SK-N-MC (cell line): ENCODE measurements around the gene NRM.

Experiments
- DNase-seq: peaks from one replicate; pipeline ENCODE4 v3.0.0-alpha.2; 2011; ENCODE audit warnings: low read depth, low spot score
- H3K27ac ChIP-seq: fragments of 200-600 bp; sonication (generic); 2 replicates; pipeline ENCODE4 v1.5.1; 2016; ENCODE audit warnings: mixed run types
- H3K36me3 ChIP-seq: fragments of 200-600 bp; sonication (generic); 2 replicates; pipeline ENCODE4 v1.6.1; 2017; ENCODE audit warnings: antibody characterized with exemption, low read length, mixed read lengths; ENCODE audit not compliant: insufficient read depth
- H3K4me3 ChIP-seq: fragments of 200-600 bp; sonication (generic); 2 replicates; pipeline ENCODE4 v1.5.1; 2016
- H3K9ac ChIP-seq: fragments of 200-600 bp; sonication (generic); 2 replicates; pipeline ENCODE4 v1.8.0; 2017; ENCODE audit warnings: mixed run types, mixed read lengths; ENCODE audit not compliant: insufficient read length
- H3K9me3 ChIP-seq: fragments of 200-600 bp; sonication (generic); 2 replicates; pipeline ENCODE4 v1.6.1; 2017; ENCODE audit warnings: low read depth, mild to moderate bottlenecking, antibody characterized with exemption, low read length, moderate library complexity, mixed read lengths
- EZH2 ChIP-seq: fragments of 200-600 bp; sonication (generic); IDR thresholded peaks from one replicate; pipeline ENCODE4 v1.6.1; 2017; ENCODE audit warnings: antibody characterized with exemption
- FOXP2 ChIP-seq: optimal IDR thresholded peaks from 2 replicates; pipeline ENCODE3; 2011; ENCODE audit warnings: mild to moderate bottlenecking, moderate library complexity; ENCODE audit not compliant: insufficient read depth; ENCODE audit errors: extremely low read length, control extremely low read depth
- POLR2AphosphoS5 ChIP-seq: IDR thresholded peaks from 2 replicates; pipeline ENCODE4 v1.6.1; 2012; ENCODE audit warnings: mild to moderate bottlenecking, low read depth, low read length, borderline replicate concordance

The NRM gene

GRCh38 chr6:30645989-30646388, 44.8 kb downstream of the NRM start:
- H3K4me3 ChIP-seq = peak overlapping the region; percentile 87
- H3K9me3 ChIP-seq = no peaks in the 10 kb centered on the region
- no peak for DNase-seq
- H3K36me3 ChIP-seq = peaks cover 34% of the 10 kb centered on the region
- TF ChIP-seq FOXP2 = no peak
- peak overlapping the region; percentile 17 for H3K9ac ChIP-seq
- no peak overlapping the region for H3K27ac ChIP-seq

GRCh38 chr6:30644769-30645168, 46.0 kb downstream of the NRM start:
- Histone ChIP-seq H3K9ac (no peak overlapping the region), H3K4me3 (no peak overlapping the region), H3K36me3 (peaks cover 43% of the 10 kb centered on the region), H3K27ac (no peak overlapping the region), H3K9me3 (no peaks in the 10 kb centered on the region)
- DNase-seq = no peak
- no peak for TF ChIP-seq FOXP2
- TF ChIP-seq EZH2 = no peak
- TF ChIP-seq POLR2AphosphoS5 = no peak

GRCh38 chr6:30643656-30644055, 47.1 kb downstream of the NRM start:
- TF ChIP-seq POLR2AphosphoS5 (no peak), EZH2 (no peak), FOXP2 (no peak)
- no peak overlapping the region for H3K9ac ChIP-seq
- no peak overlapping the region for H3K27ac ChIP-seq
- peaks cover 42% of the 10 kb centered on the region for H3K36me3 ChIP-seq
- no peaks in the 10 kb centered on the region for H3K9me3 ChIP-seq
- no peak for DNase-seq
- H3K4me3 ChIP-seq = no peak overlapping the region

DNA sequence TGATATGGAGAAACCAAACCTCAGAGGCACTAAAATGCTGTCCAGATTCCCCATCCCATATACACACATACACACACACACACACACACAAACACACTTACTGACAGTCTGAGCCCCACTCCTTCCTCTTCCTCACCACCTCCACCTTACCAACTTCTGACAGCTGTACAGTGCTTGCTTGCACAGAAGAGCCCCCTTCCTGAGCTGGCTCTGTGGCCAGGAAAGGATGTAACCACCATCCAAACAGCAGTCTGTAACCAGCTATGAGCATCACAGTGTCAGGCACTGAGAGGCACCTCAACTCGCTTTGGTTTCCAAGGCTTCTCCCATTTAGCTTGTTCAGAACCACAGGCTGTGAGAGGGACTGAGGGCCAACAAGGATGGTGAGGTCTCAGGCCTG, 49.7 kb downstream of the NRM start:
- H3K36me3 ChIP-seq = peaks cover 41% of the 10 kb centered on the region
- no peak for DNase-seq
- TF ChIP-seq EZH2 = no peak
- TF ChIP-seq FOXP2 = no peak
- no peak for TF ChIP-seq POLR2AphosphoS5
- no peaks in the 10 kb centered on the region for H3K9me3 ChIP-seq
- H3K9ac ChIP-seq = no peak overlapping the region
- no peak overlapping the region for H3K4me3 ChIP-seq
- no peak overlapping the region for H3K27ac ChIP-seq

DNA sequence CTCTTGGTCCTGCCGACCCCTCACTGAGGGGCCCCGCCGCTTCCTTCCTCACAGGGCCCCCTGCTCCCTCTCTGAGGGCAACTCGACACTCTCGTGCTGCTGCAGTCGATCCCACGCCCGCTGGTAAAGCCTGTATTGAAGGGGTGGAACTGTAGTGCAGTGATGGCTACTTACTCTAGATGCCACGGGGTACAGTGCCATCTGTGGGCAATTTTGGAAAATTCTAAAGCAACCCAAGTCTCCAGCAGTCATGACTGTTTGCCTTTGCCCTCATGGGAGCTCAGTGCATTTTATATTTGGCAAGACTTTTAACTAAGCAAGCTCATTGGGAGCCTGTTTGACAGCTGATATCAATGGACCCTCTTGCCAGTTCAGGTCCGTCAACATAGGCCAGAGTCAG, 50.3 kb downstream of the NRM start:
- no peaks in the 10 kb centered on the region for H3K9me3 ChIP-seq
- no peak for TF ChIP-seq EZH2
- TF ChIP-seq FOXP2 = no peak
- TF ChIP-seq POLR2AphosphoS5 = no peak
- no peak overlapping the region for H3K4me3 ChIP-seq
- no peak overlapping the region for H3K27ac ChIP-seq
- no peak for DNase-seq
- H3K36me3 ChIP-seq = peaks cover 39% of the 10 kb centered on the region
- no peak overlapping the region for H3K9ac ChIP-seq
